GM23248 (cell line): ENCODE measurements around the gene SF3B5. TPM values are rescaled to one million over a fixed set of nuclear protein-coding genes. Genes with fewer than 3 reads are reported as not detected.
"Not testable (repeated sequence)": the region's sequence is repeated elsewhere in the genome, so short reads cannot be mapped to it uniquely, and the experiment has no call there.

Experiments used
- DNase-seq: peaks from one replicate; pipeline ENCODE4 v3.0.0-alpha.2; 2015
- H2AFZ ChIP-seq: fragments of 200-600 bp; sonication (generic); 2 replicates; pipeline ENCODE4 v1.6.1; 2016; ENCODE audit warnings: antibody characterized with exemption
- H3F3A ChIP-seq: fragments of 200-600 bp; sonication (generic); 2 replicates; pipeline ENCODE4 v1.6.1; 2016; ENCODE audit warnings: mild to moderate bottlenecking, antibody characterized with exemption, mixed run types; ENCODE audit not compliant: insufficient read depth
- H3K27ac ChIP-seq: fragments of 200-600 bp; sonication (generic); 2 replicates; pipeline ENCODE4 v1.5.1; 2016; ENCODE audit warnings: mild to moderate bottlenecking
- H3K27me3 ChIP-seq: fragments of 200-600 bp; sonication (generic); replicated peaks from 2 replicates; pipeline ENCODE4 v1.6.1; 2016; ENCODE audit warnings: mild to moderate bottlenecking; ENCODE audit not compliant: insufficient read depth
- H3K36me3 ChIP-seq: fragments of 200-600 bp; sonication (generic); 2 replicates; pipeline ENCODE4 v1.6.1; 2016; ENCODE audit warnings: low read depth, mild to moderate bottlenecking
- H3K4me1 ChIP-seq: fragments of 200-600 bp; sonication (generic); 2 replicates; pipeline ENCODE4 v1.6.1; 2016; ENCODE audit warnings: mild to moderate bottlenecking; ENCODE audit not compliant: insufficient read depth
- H3K4me2 ChIP-seq: fragments of 200-600 bp; sonication (generic); one replicate; pipeline ENCODE4 v1.6.1; 2016; ENCODE audit warnings: mild to moderate bottlenecking; ENCODE audit not compliant: unreplicated experiment
- H3K4me3 ChIP-seq: fragments of 200-600 bp; sonication (generic); 2 replicates; pipeline ENCODE4 v1.5.1; 2016; ENCODE audit warnings: mild to moderate bottlenecking
- H3K79me2 ChIP-seq: fragments of 200-600 bp; sonication (generic); 2 replicates; pipeline ENCODE4 v1.6.1; 2016; ENCODE audit warnings: mild to moderate bottlenecking; ENCODE audit not compliant: insufficient read depth
- H3K9ac ChIP-seq: fragments of 200-600 bp; sonication (generic); 2 replicates; pipeline ENCODE4 v1.6.1; 2016; ENCODE audit warnings: mild to moderate bottlenecking
- H3K9me2 ChIP-seq: fragments of 200-600 bp; sonication (generic); 2 replicates; pipeline ENCODE4 v1.6.1; 2016; ENCODE audit warnings: mixed run types, mild to moderate bottlenecking, moderate library complexity; ENCODE audit not compliant: insufficient read depth
- H3K9me3 ChIP-seq: fragments of 200-600 bp; sonication (generic); one replicate; pipeline ENCODE4 v1.6.1; 2017; ENCODE audit warnings: low read depth
- H4K20me1 ChIP-seq: fragments of 200-600 bp; sonication (generic); 2 replicates; pipeline ENCODE4 v1.6.0; 2016; ENCODE audit not compliant: insufficient read depth
- EZH2 ChIP-seq: fragments of 200-600 bp; sonication (generic); IDR thresholded peaks from 2 replicates; pipeline ENCODE4 v1.6.1; 2018; ENCODE audit warnings: antibody characterized with exemption, mild to moderate bottlenecking; ENCODE audit not compliant: insufficient read depth, poor library complexity, severe bottlenecking
- EZH2phosphoT487 ChIP-seq: fragments of 200-600 bp; sonication (generic); IDR thresholded peaks from 2 replicates; pipeline ENCODE4 v1.6.1; 2018; ENCODE audit warnings: antibody characterized with exemption, moderate library complexity, mild to moderate bottlenecking, low read depth; ENCODE audit not compliant: insufficient read depth
- WGBS, 2 experiments: methylation state at CpG; one replicate each; pipeline ENCODE4 v1.1.6; 2015 to 2017; ENCODE audit warnings: low lambda C conversion rate in 2 of 2, low coverage in 1 of 2; ENCODE audit errors: missing lambda C conversion rate in 2 of 2; 5-methylcytosine and 5-hydroxymethylcytosine counted together
- in situ Hi-C: fragments of 300-500 bp; cut with MboI; formaldehyde crosslinking; loops from 2 replicates; pipeline ENCODE4 v1.15.0; 2020
- polyA plus RNA-seq: library from polyadenylated mRNA; unstranded; fragments of >200 nt; fragmentation: Nextera tagmentation; extraction: Ambion mirVana; gene quantifications from 2 replicates; pipeline ENCODE4 v1.2.1, GENCODE V29; 2016
- total RNA-seq: library from RNA; depleted of rRNA; stranded (reverse); fragments of >200 nt; shearing (Covaris generic); gene quantifications from 2 replicates; pipeline ENCODE4 v1.2.3, GENCODE V29; 2014; rRNA removed

SF3B5 gene
- total and polyA plus RNA-seq, 2 experiments from 2014 or later: 137 to 197 TPM

DNA sequence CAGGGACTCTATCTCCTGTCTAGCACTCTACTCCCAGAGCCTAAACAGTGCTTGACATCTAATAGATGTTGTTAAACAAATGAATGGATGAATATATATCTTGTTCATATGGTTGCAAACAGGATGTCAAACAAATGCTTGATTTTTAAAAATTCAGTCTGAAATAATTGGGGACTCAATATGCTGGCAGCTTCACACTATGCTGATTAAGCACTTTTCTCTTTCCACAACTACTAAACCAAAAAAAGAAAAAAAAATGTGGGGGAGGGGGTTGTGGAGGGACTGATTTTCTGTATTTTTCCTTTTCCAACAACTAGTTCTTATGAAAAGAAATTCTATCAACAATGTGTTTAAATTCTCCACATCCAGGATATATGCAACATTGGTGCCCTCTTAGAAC lies 42.9 kb downstream of the SF3B5 start:
- no peaks in the 10 kb centered on the region for H3K4me1 ChIP-seq
- no peaks in the 10 kb centered on the region for H3F3A ChIP-seq
- no peaks in the 10 kb centered on the region for H3K36me3 ChIP-seq
- H3K27ac ChIP-seq: no peak overlapping the region
- no peak for DNase-seq
- in situ Hi-C loops: no loop called here
- H3K4me2 ChIP-seq: no peak overlapping the region
- TF ChIP-seq EZH2phosphoT487 (no peak), EZH2 (no peak)
- H2AFZ ChIP-seq: no peak overlapping the region
- H3K9ac ChIP-seq: no peak overlapping the region
- no peaks in the 10 kb centered on the region for H4K20me1 ChIP-seq
- H3K79me2 ChIP-seq: no peaks in the 10 kb centered on the region
- no peaks in the 10 kb centered on the region for H3K9me3 ChIP-seq
- no peak overlapping the region for H3K4me3 ChIP-seq
- H3K27me3 ChIP-seq: peaks cover 4% of the 10 kb centered on the region; the same call in 1 of the 2 replicates
- H3K9me2 ChIP-seq: no peaks in the 10 kb centered on the region

DNA sequence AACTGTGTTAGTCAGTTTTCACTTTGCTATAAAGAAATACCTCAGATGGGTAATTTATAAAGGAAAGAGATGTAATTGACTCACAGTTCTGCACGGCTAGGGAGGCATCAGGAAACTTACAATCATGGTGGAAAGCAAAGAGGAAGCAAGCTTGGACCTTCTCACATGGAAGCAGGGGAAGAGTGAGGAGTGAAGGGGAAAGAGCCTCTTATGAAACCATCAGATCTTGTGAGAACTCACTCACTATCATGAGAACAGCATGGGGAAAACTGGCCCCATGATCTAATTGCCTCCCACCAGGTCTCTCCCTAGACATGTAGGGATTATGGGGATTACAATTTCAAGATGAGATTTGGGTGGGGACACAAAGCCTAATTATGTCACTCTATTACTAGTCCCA lies 46.0 kb downstream of the SF3B5 start:
- DNase-seq: no peak
- Histone ChIP-seq H3F3A (no peaks in the 10 kb centered on the region), H3K9me2 (no peaks in the 10 kb centered on the region), H3K79me2 (no peaks in the 10 kb centered on the region), H4K20me1 (no peaks in the 10 kb centered on the region), H3K27me3 (peaks cover 4% of the 10 kb centered on the region; the same call in 1 of the 2 replicates), H3K27ac (no peak overlapping the region), H3K36me3 (no peaks in the 10 kb centered on the region), H2AFZ (no peak overlapping the region), H3K9me3 (no peaks in the 10 kb centered on the region), H3K4me2 (no peak overlapping the region), H3K4me1 (no peaks in the 10 kb centered on the region), H3K4me3 (no peak overlapping the region), H3K9ac (no peak overlapping the region)
- in situ Hi-C loops: no loop called here
- 36 to 45% methylated on average over 1 of the region's 1 CpG for WGBS, 2 experiments
- no peak for TF ChIP-seq EZH2phosphoT487
- TF ChIP-seq EZH2: no peak

DNA sequence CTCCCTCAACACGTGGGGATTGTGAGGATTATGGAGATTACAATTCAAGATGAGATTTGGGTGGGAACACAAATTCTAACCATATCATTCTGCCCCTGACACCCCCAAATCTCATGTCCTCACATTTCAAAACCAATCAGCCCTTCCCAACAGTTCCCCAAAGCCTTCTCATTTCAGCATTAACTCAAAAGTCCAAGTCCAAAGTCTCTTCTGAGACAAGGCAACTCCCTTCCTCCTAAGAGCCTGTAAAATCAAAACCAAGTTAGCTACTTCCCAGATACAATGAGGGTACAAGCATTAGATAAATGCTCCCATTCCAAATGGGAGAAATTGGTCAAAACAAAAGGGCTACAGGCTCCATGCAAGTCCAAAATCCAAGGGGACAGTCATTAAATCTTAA lies 47.7 kb downstream of the SF3B5 start:
- H3K27me3 ChIP-seq: no peaks in the 10 kb centered on the region; the same call in 1 of the 2 replicates
- H4K20me1 ChIP-seq: no peaks in the 10 kb centered on the region
- no peak overlapping the region for H3K9ac ChIP-seq
- no peak overlapping the region for H3K4me3 ChIP-seq
- H3K4me2 ChIP-seq: no peak overlapping the region
- H3K9me3 ChIP-seq: no peaks in the 10 kb centered on the region
- in situ Hi-C loops: no loop called here
- no peaks in the 10 kb centered on the region for H3K79me2 ChIP-seq
- no peak overlapping the region for H3K27ac ChIP-seq
- no peaks in the 10 kb centered on the region for H3F3A ChIP-seq
- WGBS, 2 experiments: 18 to 21% methylated on average over 1 of the region's 1 CpG
- no peaks in the 10 kb centered on the region for H3K36me3 ChIP-seq
- no peak for DNase-seq
- H3K4me1 ChIP-seq: no peaks in the 10 kb centered on the region
- no peak for TF ChIP-seq EZH2
- TF ChIP-seq EZH2phosphoT487: no peak
- H2AFZ ChIP-seq: no peak overlapping the region
- H3K9me2 ChIP-seq: no peaks in the 10 kb centered on the region

DNA sequence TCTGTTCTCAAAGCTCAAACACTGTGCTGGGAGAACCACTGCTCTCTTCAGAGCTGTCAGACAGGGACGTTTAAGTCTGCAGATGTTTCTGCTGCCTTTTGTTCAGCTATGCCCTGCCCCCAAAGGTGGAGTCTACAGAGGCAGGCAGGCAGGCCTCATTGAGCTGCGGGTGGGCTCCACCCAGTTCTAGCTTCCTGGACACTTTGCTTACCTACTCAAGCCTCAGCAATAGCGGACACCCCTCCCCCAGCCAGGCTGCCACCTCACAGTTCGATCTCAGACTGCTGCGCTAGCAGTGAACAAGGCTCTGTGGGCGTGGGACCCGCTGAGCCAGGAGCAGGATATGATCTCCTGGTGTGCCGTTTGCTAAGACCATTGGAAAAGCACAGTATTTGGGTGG lies 48.7 kb downstream of the SF3B5 start:
- H3K27ac ChIP-seq, in situ Hi-C loops, H3F3A ChIP-seq, H2AFZ ChIP-seq, H3K79me2 ChIP-seq, H3K4me2 ChIP-seq, H3K9me3 ChIP-seq, H3K4me3 ChIP-seq, H3K9me2 ChIP-seq, H3K9ac ChIP-seq, H3K36me3 ChIP-seq, H3K4me1 ChIP-seq, DNase-seq, H3K27me3 ChIP-seq, H4K20me1 ChIP-seq: not testable (repeated sequence)
- WGBS, 2 experiments: 51 to 56% methylated on average over 8 of the region's 8 CpGs

DNA sequence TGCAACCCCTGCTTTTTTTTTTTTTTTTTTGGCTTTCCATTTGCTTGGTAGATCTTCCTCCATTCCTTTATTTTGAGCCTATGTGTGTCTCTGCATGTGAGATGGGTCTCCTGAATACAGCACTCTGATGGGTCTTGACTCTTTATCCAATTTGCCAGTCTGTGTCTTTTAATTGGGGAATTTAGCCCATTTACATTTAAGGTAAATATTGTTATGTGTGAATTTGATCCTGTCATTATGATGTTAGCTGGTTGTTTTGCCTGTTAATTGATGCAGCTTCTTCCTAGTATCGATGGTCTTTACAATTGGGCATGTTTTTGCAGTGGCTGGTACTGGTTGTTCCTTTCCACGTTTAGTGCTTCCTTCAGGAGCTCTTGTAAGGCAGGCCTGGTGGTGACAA lies 50.4 kb downstream of the SF3B5 start:
- H3K4me1 ChIP-seq, H4K20me1 ChIP-seq, H3K79me2 ChIP-seq, H3K4me2 ChIP-seq, H3K36me3 ChIP-seq, H3K9me2 ChIP-seq, H3K27me3 ChIP-seq, H3F3A ChIP-seq, H3K27ac ChIP-seq, in situ Hi-C loops, H3K9ac ChIP-seq, DNase-seq, H2AFZ ChIP-seq, H3K4me3 ChIP-seq, H3K9me3 ChIP-seq: not testable (repeated sequence)
- 30 to 33% methylated on average over 2 of the region's 2 CpGs for WGBS, 2 experiments

Other genes with a start within 250 kb of the SF3B5 start
- gene ZC2HC1B, start 231.1 kb downstream of the SF3B5 start, total RNA-seq: not detected in 2 replicates
- gene ZC2HC1B, start 231.1 kb downstream of the SF3B5 start, polyA plus RNA-seq: not detected in 2 replicates
- 20.7 and 22.8 TPM in 2 replicates for gene PLAGL1, start 87.3 kb downstream of the SF3B5 start, total RNA-seq
- 42.2 and 43.8 TPM in 2 replicates for gene PLAGL1, start 87.3 kb downstream of the SF3B5 start, polyA plus RNA-seq
- 1.1 and 2.8 TPM in 2 replicates for gene STX11, start 54.9 kb upstream of the SF3B5 start, total RNA-seq
- gene STX11, start 54.9 kb upstream of the SF3B5 start, polyA plus RNA-seq: 1.9 and 2.2 TPM in 2 replicates
- 103 TPM in 2 replicates for gene UTRN, start 189.8 kb upstream of the SF3B5 start, total RNA-seq
- gene UTRN, start 189.8 kb upstream of the SF3B5 start, polyA plus RNA-seq: 46.6 and 49.4 TPM in 2 replicates